GM18873 (cell line): ENCODE results near the gene MPP1.
A peak's percentile ranks its signal among the peaks of the same experiment; 100 is the strongest.
"Not testable (repeated sequence)": the region's sequence is repeated elsewhere in the genome, so short reads cannot be mapped to it uniquely, and the experiment has no call there.

Experiments used
- ATAC-seq: cut with Tn5 transposase; IDR thresholded peaks from one replicate; pipeline ENCODE4 v1.9.1; 2021; ENCODE audit warnings: mild to moderate bottlenecking, moderate library complexity, moderate number of reproducible peaks; ENCODE audit not compliant: unreplicated experiment, low FRiP score

The MPP1 gene

GRCh38 chrX:154804957-154805695 lies at the start of gene MPP1:
Gene MPP1 (minus strand): TSS chrX:154805485. CDS start chrX:154805373, 112 bp downstream.
- ATAC-seq, result peak; percentile 71

GRCh38 chrX:154850957-154851611 lies 45.8 kb upstream of the MPP1 start:
- no peak for ATAC-seq

GRCh38 chrX:154840856-154841255 lies 35.6 kb upstream of the MPP1 start:
- no peak for ATAC-seq

- no peak for ATAC-seq
Observed at GRCh38 chrX:154836163-154836562, 30.9 kb upstream of the MPP1 start.

- ATAC-seq, result no peak
Observed at GRCh38 chrX:154834562-154834961, 29.3 kb upstream of the MPP1 start, which contains the start of gene SMIM9. Gene SMIM9 (minus strand): TSS chrX:154834662. CDS start chrX:154830856, 3,806 bp downstream.

GRCh38 chrX:154833746-154834274 lies 28.5 kb upstream of the MPP1 start:
- ATAC-seq, result no peak

GRCh38 chrX:154829926-154830442 lies 24.7 kb upstream of the MPP1 start:
- ATAC-seq, result no peak

GRCh38 chrX:154829134-154829533 lies 23.8 kb upstream of the MPP1 start:
- ATAC-seq, result no peak

GRCh38 chrX:154828016-154828408 lies 22.7 kb upstream of the MPP1 start:
- no peak for ATAC-seq

- peak; percentile 93 for ATAC-seq
Observed at GRCh38 chrX:154827194-154828015, 22.1 kb upstream of the MPP1 start.

GRCh38 chrX:154825586-154825985 lies 20.3 kb upstream of the MPP1 start:
- ATAC-seq, result not testable (repeated sequence)

- no peak for ATAC-seq
Observed at GRCh38 chrX:154824638-154825037, 19.4 kb upstream of the MPP1 start.

GRCh38 chrX:154822029-154822428 lies 16.7 kb upstream of the MPP1 start:
- no peak for ATAC-seq

- no peak for ATAC-seq
Observed at GRCh38 chrX:154821523-154821922, 16.2 kb upstream of the MPP1 start.

GRCh38 chrX:154819771-154820341 lies 14.6 kb upstream of the MPP1 start:
- peak; percentile 62 for ATAC-seq

- no peak for ATAC-seq
Observed at GRCh38 chrX:154818916-154819770, 13.9 kb upstream of the MPP1 start.

GRCh38 chrX:154817048-154817618 lies 11.8 kb upstream of the MPP1 start:
- not testable (repeated sequence) for ATAC-seq

GRCh38 chrX:154816326-154816898 lies 11.1 kb upstream of the MPP1 start:
- not testable (repeated sequence) for ATAC-seq
